GM23338 (cell line): ENCODE measurements around the gene RP9. TPM values are rescaled to one million over a fixed set of nuclear protein-coding genes. Genes with fewer than 3 reads are reported as not detected.

ENCODE experiments used
- ATAC-seq: fragments of 200-7000 bp; cut with Tn5 transposase; 3 replicates; pipeline ENCODE4 v1.9.1; 2020
- DNase-seq: peaks from one replicate; pipeline ENCODE4 v3.0.0-alpha.2; 2015; ENCODE audit warnings: low spot score
- H2AFZ ChIP-seq: fragments of 200-600 bp; sonication (generic); 2 replicates; pipeline ENCODE4 v1.8.0; 2016; ENCODE audit warnings: antibody characterized with exemption, mild to moderate bottlenecking, moderate library complexity
- H3F3A ChIP-seq: fragments of 200-600 bp; sonication (generic); replicated peaks from 2 replicates; pipeline ENCODE4 v1.8.0; 2017; ENCODE audit warnings: antibody characterized with exemption, mixed run types, low read depth
- H3K27ac ChIP-seq: fragments of 200-600 bp; sonication (generic); 2 replicates; pipeline ENCODE4 v1.6.1; 2016; ENCODE audit warnings: low read depth
- H3K27me3 ChIP-seq: fragments of 200-600 bp; sonication (generic); 2 replicates; pipeline ENCODE4 v1.8.0; 2016; ENCODE audit warnings: mild to moderate bottlenecking, mixed run types, moderate library complexity; ENCODE audit not compliant: insufficient read depth
- H3K36me3 ChIP-seq: fragments of 200-600 bp; sonication (generic); 2 replicates; pipeline ENCODE4 v1.8.0; 2016; ENCODE audit warnings: mild to moderate bottlenecking; ENCODE audit not compliant: insufficient read depth
- H3K4me1 ChIP-seq: fragments of 200-600 bp; sonication (generic); 2 replicates; pipeline ENCODE4 v1.8.0; 2016; ENCODE audit warnings: mild to moderate bottlenecking, moderate library complexity; ENCODE audit not compliant: insufficient read depth
- H3K4me2 ChIP-seq: fragments of 200-600 bp; sonication (generic); 2 replicates; pipeline ENCODE4 v1.7.1; 2017; ENCODE audit warnings: mixed run types
- H3K4me3 ChIP-seq: fragments of 200-600 bp; sonication (generic); 2 replicates; pipeline ENCODE4 v1.6.1; 2016; ENCODE audit warnings: mixed run types
- H3K79me2 ChIP-seq: fragments of 200-600 bp; sonication (generic); replicated peaks from 2 replicates; pipeline ENCODE4 v1.8.0; 2017; ENCODE audit warnings: mild to moderate bottlenecking; ENCODE audit not compliant: insufficient read depth
- H3K9me2 ChIP-seq: fragments of 200-600 bp; sonication (generic); 2 replicates; pipeline ENCODE4 v1.8.0; 2017; ENCODE audit not compliant: insufficient read depth
- H4K20me1 ChIP-seq: fragments of 200-600 bp; sonication (generic); replicated peaks from 2 replicates; pipeline ENCODE4 v1.8.0; 2017; ENCODE audit warnings: mild to moderate bottlenecking; ENCODE audit not compliant: insufficient read depth
- H3K27ac Mint-ChIP-seq: 2 replicates; pipeline ENCODE4 v1.8.0; 2020; ENCODE audit warnings: inconsistent platforms, mild to moderate bottlenecking, moderate library complexity, mixed read lengths
- H3K27me3 Mint-ChIP-seq: 3 replicates; pipeline ENCODE4 v1.8.0; 2022; ENCODE audit warnings: low read depth, mild to moderate bottlenecking, moderate library complexity, mixed read lengths, inconsistent platforms; ENCODE audit not compliant: insufficient read depth, poor library complexity
- H3K36me3 Mint-ChIP-seq: 3 replicates; pipeline ENCODE4 v1.8.0; 2021; ENCODE audit warnings: low read depth, mild to moderate bottlenecking, inconsistent platforms, moderate library complexity, mixed read lengths
- H3K4me1 Mint-ChIP-seq: 3 replicates; pipeline ENCODE4 v1.8.0; 2020; ENCODE audit warnings: mild to moderate bottlenecking, inconsistent platforms, mixed read lengths
- H3K4me3 Mint-ChIP-seq: 3 replicates; pipeline ENCODE4 v1.8.0; 2021; ENCODE audit warnings: moderate library complexity, mild to moderate bottlenecking, inconsistent platforms, mixed read lengths
- H3K9me3 Mint-ChIP-seq: 3 replicates; pipeline ENCODE4 v1.8.0; 2020; ENCODE audit warnings: moderate library complexity, mild to moderate bottlenecking, inconsistent platforms, mixed read lengths
- CREB1 ChIP-seq: fragments of 250-450 bp; sonication (Bioruptor Pico); IDR thresholded peaks from 2 replicates; pipeline ENCODE4 v1.5.0; 2020; ENCODE audit warnings: low read depth, mild to moderate bottlenecking, moderate library complexity
- CTCF ChIP-seq, 2 experiments: fragments of 200-600 bp in 1 of 2; sonication (generic) in 1 of 2; conservative IDR thresholded peaks; 2 replicates each; pipeline versions ENCODE4 v1.5.1 to v1.6.1; 2016 to 2017; ENCODE audit warnings: antibody characterized with exemption in 2 of 2, low read depth in 2 of 2, mild to moderate bottlenecking in 2 of 2, moderate library complexity in 1 of 2
- ETS1 ChIP-seq: IDR thresholded peaks from 2 replicates; pipeline ENCODE4 v1.6.1; 2016; ENCODE audit warnings: antibody characterized with exemption
- JUNB ChIP-seq: IDR thresholded peaks from one replicate; pipeline ENCODE4 v1.6.1; 2016; ENCODE audit warnings: antibody characterized with exemption; ENCODE audit not compliant: unreplicated experiment
- REST ChIP-seq: IDR thresholded peaks from one replicate; pipeline ENCODE4 v1.6.1; 2018; ENCODE audit warnings: antibody characterized with exemption; ENCODE audit not compliant: unreplicated experiment
- STAT1 ChIP-seq: IDR thresholded peaks from one replicate; pipeline ENCODE4 v1.6.1; 2016; ENCODE audit warnings: antibody characterized with exemption; ENCODE audit not compliant: unreplicated experiment
- ZNF114 ChIP-seq: fragments of 250-450 bp; sonication (Bioruptor Pico); IDR thresholded peaks from 2 replicates; pipeline ENCODE4 v1.5.0; 2020; ENCODE audit warnings: mild to moderate bottlenecking, moderate library complexity
- ZNF331 ChIP-seq: fragments of 250-450 bp; sonication (Bioruptor Pico); IDR thresholded peaks from 2 replicates; pipeline ENCODE4 v1.5.0; 2020; ENCODE audit warnings: low read depth, mild to moderate bottlenecking, moderate library complexity
- ZNF462 ChIP-seq: fragments of 250-450 bp; sonication (Bioruptor Pico); IDR thresholded peaks from 2 replicates; pipeline ENCODE4 v1.5.0; 2020; ENCODE audit warnings: mild to moderate bottlenecking, moderate library complexity
- polyA plus RNA-seq: library from polyadenylated mRNA; unstranded; fragments of >200 nt; fragmentation: Nextera tagmentation; extraction: Ambion mirVana; gene quantifications from 2 replicates; pipeline ENCODE4 v1.2.1, GENCODE V29; 2016
- total RNA-seq: library from RNA; depleted of rRNA; stranded (reverse); fragments of >200 nt; shearing (Covaris generic); gene quantifications from 2 replicates; pipeline ENCODE4 v1.2.3, GENCODE V29; 2014

Gene RP9
- total and polyA plus RNA-seq, 2 experiments from 2014 or later: 8.7 to 43.2 TPM

- no peak for TF ChIP-seq ZNF462 (CRISPR knock-in tag)
- TF ChIP-seq JUNB: no peak
- TF ChIP-seq CTCF (conservative IDR thresholded peaks at IDR 0.05; ENCODE audit: low read depth in 2 of 2): no peak
- no peak for TF ChIP-seq ZNF114 (CRISPR knock-in tag)
- no peak for TF ChIP-seq STAT1
Observed at GRCh38 chr7:33061282-33061937, 47.8 kb downstream of the RP9 start (continued).

DNA sequence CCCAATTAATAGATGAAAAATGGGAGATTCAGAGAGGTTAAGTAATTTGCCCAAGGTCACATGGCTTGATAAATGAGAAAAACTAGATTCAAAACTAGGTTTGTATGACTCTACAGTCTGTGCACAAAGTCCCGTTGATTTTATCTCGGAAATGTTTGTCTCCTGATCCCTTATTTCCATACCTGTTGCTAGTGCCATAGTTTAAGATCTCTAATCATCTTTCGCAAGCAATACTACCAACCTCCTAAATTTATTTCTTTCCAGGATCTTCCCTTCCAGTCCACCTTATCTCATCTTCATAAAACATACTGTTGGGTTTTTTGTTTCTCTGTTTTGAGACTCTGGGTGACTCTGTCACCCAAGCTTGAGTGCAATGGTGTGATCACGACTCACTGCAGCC lies 49.6 kb downstream of the RP9 start:
- Histone ChIP-seq H3K79me2 (peaks cover 77% of the 10 kb centered on the region), H3K4me3 (no peak overlapping the region), H3K4me2 (no peak overlapping the region), H3K9me2 (no peaks in the 10 kb centered on the region), H3F3A (no peaks in the 10 kb centered on the region), H4K20me1 (peaks cover 52% of the 10 kb centered on the region), H2AFZ (no peak overlapping the region), H3K4me1 (peaks cover 17% of the 10 kb centered on the region; the same call in 1 of the 2 replicates), H3K27ac (no peak overlapping the region), H3K27me3 (no peaks in the 10 kb centered on the region), H3K36me3 (no peaks in the 10 kb centered on the region)
- ATAC-seq (no peak), DNase-seq (no peak)
- Mint-ChIP-seq H3K4me3 (no peak overlapping the region), H3K27ac (no peak overlapping the region), H3K9me3 (peaks cover 9% of the 10 kb centered on the region; the same call in 2 of the 3 replicates), H3K4me1 (peaks cover 15% of the 10 kb centered on the region), H3K36me3 (peaks cover 9% of the 10 kb centered on the region; the same call in 2 of the 3 replicates), H3K27me3 (peaks cover 4% of the 10 kb centered on the region)
- TF ChIP-seq CREB1 (CRISPR knock-in tag) (no peak), ZNF331 (CRISPR knock-in tag) (no peak), STAT1 (no peak), CTCF (conservative IDR thresholded peaks at IDR 0.05; ENCODE audit: low read depth in 2 of 2) (no peak), ZNF114 (CRISPR knock-in tag) (no peak), ETS1 (no peak), REST (no peak)
